Liver (tissue), 3 donors: ENCODE results near the gene SMYD3.

ENCODE experiments used
- GABPA ChIP-seq, 2 donors: IDR thresholded peaks in 1 of 2; conservative IDR thresholded peaks in 1 of 2; 2 replicates each; pipeline ENCODE4 v1.6.1; 2016; ENCODE audit warnings: antibody characterized with exemption in 2 of 2, mild to moderate bottlenecking in 1 of 2, moderate library complexity in 1 of 2
- SP1 ChIP-seq: IDR thresholded peaks from 2 replicates; pipeline ENCODE4 v1.6.1; 2018; ENCODE audit warnings: antibody characterized with exemption, mild to moderate bottlenecking
- TF ChIP-seq, protein P1 (sequence below): fragments of 150-350 bp; IDR thresholded peaks from 2 replicates; pipeline ENCODE4 v1.5.1; 2017; ENCODE audit warnings: improper control_type of control experiment, low read depth, low read length; ENCODE audit not compliant: missing input control
- TF ChIP-seq, protein P2 (sequence below): IDR thresholded peaks from 2 replicates; pipeline ENCODE4 v1.6.1; 2016; ENCODE audit warnings: antibody characterized with exemption, mild to moderate bottlenecking
- donor health status: healthy.
- donor health status: healthy.

- TF ChIP-seq SP1 = no peak
- TF ChIP-seq, protein P1, sequence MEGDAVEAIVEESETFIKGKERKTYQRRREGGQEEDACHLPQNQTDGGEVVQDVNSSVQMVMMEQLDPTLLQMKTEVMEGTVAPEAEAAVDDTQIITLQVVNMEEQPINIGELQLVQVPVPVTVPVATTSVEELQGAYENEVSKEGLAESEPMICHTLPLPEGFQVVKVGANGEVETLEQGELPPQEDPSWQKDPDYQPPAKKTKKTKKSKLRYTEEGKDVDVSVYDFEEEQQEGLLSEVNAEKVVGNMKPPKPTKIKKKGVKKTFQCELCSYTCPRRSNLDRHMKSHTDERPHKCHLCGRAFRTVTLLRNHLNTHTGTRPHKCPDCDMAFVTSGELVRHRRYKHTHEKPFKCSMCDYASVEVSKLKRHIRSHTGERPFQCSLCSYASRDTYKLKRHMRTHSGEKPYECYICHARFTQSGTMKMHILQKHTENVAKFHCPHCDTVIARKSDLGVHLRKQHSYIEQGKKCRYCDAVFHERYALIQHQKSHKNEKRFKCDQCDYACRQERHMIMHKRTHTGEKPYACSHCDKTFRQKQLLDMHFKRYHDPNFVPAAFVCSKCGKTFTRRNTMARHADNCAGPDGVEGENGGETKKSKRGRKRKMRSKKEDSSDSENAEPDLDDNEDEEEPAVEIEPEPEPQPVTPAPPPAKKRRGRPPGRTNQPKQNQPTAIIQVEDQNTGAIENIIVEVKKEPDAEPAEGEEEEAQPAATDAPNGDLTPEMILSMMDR = no peak
- no peak for TF ChIP-seq GABPA (IDR thresholded peaks at IDR 0.05 in 1 of 2, conservative IDR thresholded peaks at IDR 0.05 in 1 of 2)
- TF ChIP-seq, protein P2, sequence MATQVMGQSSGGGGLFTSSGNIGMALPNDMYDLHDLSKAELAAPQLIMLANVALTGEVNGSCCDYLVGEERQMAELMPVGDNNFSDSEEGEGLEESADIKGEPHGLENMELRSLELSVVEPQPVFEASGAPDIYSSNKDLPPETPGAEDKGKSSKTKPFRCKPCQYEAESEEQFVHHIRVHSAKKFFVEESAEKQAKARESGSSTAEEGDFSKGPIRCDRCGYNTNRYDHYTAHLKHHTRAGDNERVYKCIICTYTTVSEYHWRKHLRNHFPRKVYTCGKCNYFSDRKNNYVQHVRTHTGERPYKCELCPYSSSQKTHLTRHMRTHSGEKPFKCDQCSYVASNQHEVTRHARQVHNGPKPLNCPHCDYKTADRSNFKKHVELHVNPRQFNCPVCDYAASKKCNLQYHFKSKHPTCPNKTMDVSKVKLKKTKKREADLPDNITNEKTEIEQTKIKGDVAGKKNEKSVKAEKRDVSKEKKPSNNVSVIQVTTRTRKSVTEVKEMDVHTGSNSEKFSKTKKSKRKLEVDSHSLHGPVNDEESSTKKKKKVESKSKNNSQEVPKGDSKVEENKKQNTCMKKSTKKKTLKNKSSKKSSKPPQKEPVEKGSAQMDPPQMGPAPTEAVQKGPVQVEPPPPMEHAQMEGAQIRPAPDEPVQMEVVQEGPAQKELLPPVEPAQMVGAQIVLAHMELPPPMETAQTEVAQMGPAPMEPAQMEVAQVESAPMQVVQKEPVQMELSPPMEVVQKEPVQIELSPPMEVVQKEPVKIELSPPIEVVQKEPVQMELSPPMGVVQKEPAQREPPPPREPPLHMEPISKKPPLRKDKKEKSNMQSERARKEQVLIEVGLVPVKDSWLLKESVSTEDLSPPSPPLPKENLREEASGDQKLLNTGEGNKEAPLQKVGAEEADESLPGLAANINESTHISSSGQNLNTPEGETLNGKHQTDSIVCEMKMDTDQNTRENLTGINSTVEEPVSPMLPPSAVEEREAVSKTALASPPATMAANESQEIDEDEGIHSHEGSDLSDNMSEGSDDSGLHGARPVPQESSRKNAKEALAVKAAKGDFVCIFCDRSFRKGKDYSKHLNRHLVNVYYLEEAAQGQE = no peak
These were observed 791.1 kb downstream of the SMYD3 start for GRCh38 chr1:245715970-245716369.
